ENCODE results near the gene ARID1B. TPM values are rescaled to one million over a fixed set of nuclear protein-coding genes. Genes with fewer than 3 reads are reported as not detected.

Gene ARID1B
- total and polyA plus RNA-seq, 2 of the 13 experiments (the other 11 are each of a cell fraction or from before 2014, with no cell fraction given), result 20.1 to 32.6 TPM

GRCh38 chr6:157221049-157221816 lies 444.1 kb downstream of the ARID1B start (continued):
- TF ChIP-seq ZNF431 (CRISPR knock-in tag; IDR thresholded peaks at IDR 0.05; ENCODE audit: borderline replicate concordance, low read depth) (0 out of 2 replicates have a peak, but pooled peaks have one; percentile 56), SAP130 (CRISPR knock-in tag; IDR thresholded peaks at IDR 0.05; ENCODE audit: low read depth) (peak; percentile 45), HOXD1 (CRISPR knock-in tag; IDR thresholded peaks at IDR 0.05) (no peak), ZBTB34 (CRISPR knock-in tag; IDR thresholded peaks at IDR 0.05) (peak; percentile 79; the same call in 1 of the 2 replicates), RFX5 (IDR thresholded peaks at IDR 0.05; ENCODE audit: low read depth, low read length) (no peak), ZNF879 (CRISPR knock-in tag; IDR thresholded peaks at IDR 0.05) (no peak), FOXK1 (CRISPR knock-in tag; IDR thresholded peaks at IDR 0.05; ENCODE audit: borderline replicate concordance, low read depth) (no peak; the same call in 1 of the 2 replicates), NR2C2 (CRISPR knock-in tag; IDR thresholded peaks at IDR 0.05; ENCODE audit: borderline replicate concordance) (no peak), ZBTB10 (CRISPR knock-in tag; IDR thresholded peaks at IDR 0.05; ENCODE audit: borderline replicate concordance) (no peak), SMC3 (IDR thresholded peaks at IDR 0.05; ENCODE audit: low read length) (no peak), ZNF589 (CRISPR knock-in tag; conservative IDR thresholded peaks at IDR 0.05) (no peak), ZNF530 (CRISPR knock-in tag; IDR thresholded peaks at IDR 0.05; ENCODE audit: low read depth) (no peak), ZNF468 (CRISPR knock-in tag; IDR thresholded peaks at IDR 0.05) (no peak), NFE2L1 (CRISPR knock-in tag; IDR thresholded peaks at IDR 0.05; ENCODE audit: borderline replicate concordance) (no peak), HOMEZ (CRISPR knock-in tag; IDR thresholded peaks at IDR 0.05; ENCODE audit: low read depth) (no peak), ZNF143 (CRISPR knock-in tag; IDR thresholded peaks at IDR 0.05) (no peak), ATRX (CRISPR knock-in tag; IDR thresholded peaks at IDR 0.05; ENCODE audit: borderline replicate concordance) (no peak), SMAD9 (CRISPR knock-in tag; IDR thresholded peaks at IDR 0.05) (peak; percentile 86)
